Fibroblast of lung (primary cell): Measurements from ENCODE around the gene BRINP3. TPM values are rescaled to one million over a fixed set of nuclear protein-coding genes. Genes with fewer than 3 reads are reported as not detected.

Source experiments
- DNase-seq, 2 donors: peaks; one replicate each; pipeline versions ENCODE4 v3.0.0 to v3.0.0-alpha.2; 2010; ENCODE audit warnings: low read depth in 2 of 2
- H2AFZ ChIP-seq: 2 replicates; pipeline ENCODE4 v1.5.1; 2012; ENCODE audit warnings: low read length, control low read depth, inconsistent platforms
- H3K27ac ChIP-seq: 2 replicates; pipeline ENCODE4 v1.5.1; 2011; ENCODE audit warnings: low read length, control low read depth; ENCODE audit not compliant: insufficient read depth
- H3K27me3 ChIP-seq: 2 replicates; pipeline ENCODE4 v1.5.1; 2011; ENCODE audit warnings: mild to moderate bottlenecking, low read length; ENCODE audit not compliant: control insufficient read depth, insufficient read depth
- H3K36me3 ChIP-seq: 2 replicates; pipeline ENCODE4 v1.5.1; 2011; ENCODE audit warnings: low read length; ENCODE audit not compliant: control insufficient read depth, insufficient read depth
- H3K4me1 ChIP-seq: 2 replicates; pipeline ENCODE4 v1.5.1; 2011; ENCODE audit warnings: low read length; ENCODE audit not compliant: control insufficient read depth, insufficient read depth; ENCODE audit errors: extremely low read depth
- H3K4me2 ChIP-seq: 2 replicates; pipeline ENCODE4 v1.5.1; 2011; ENCODE audit warnings: low read length, control low read depth; ENCODE audit not compliant: insufficient read depth; ENCODE audit errors: extremely low read depth
- H3K4me3 ChIP-seq, 4 experiments: fragments of 200-600 bp in 1 of 4; sonication (generic) in 1 of 4; replicated peaks in 1 of 4; 2 replicates each; pipeline ENCODE4 v1.5.1; 2011 to 2016; ENCODE audit warnings: low read length in 4 of 4, low read depth in 3 of 4, mild to moderate bottlenecking in 3 of 4, control low read depth in 2 of 4, inconsistent platforms in 1 of 4, mixed read lengths in 1 of 4; ENCODE audit not compliant: insufficient read depth in 1 of 4; ENCODE audit errors: control extremely low read depth in 1 of 4
- H3K79me2 ChIP-seq: 2 replicates; pipeline ENCODE4 v1.5.1; 2012; ENCODE audit warnings: mild to moderate bottlenecking, low read length, inconsistent platforms; ENCODE audit not compliant: control insufficient read depth, insufficient read depth
- H3K9ac ChIP-seq: 2 replicates; pipeline ENCODE4 v1.5.1; 2011; ENCODE audit warnings: mild to moderate bottlenecking, low read length, control low read depth; ENCODE audit not compliant: insufficient read depth
- H3K9me3 ChIP-seq: 2 replicates; pipeline ENCODE4 v1.5.1; 2012; ENCODE audit warnings: low read depth, low read length; ENCODE audit not compliant: control insufficient read depth, insufficient read depth
- H4K20me1 ChIP-seq: 2 replicates; pipeline ENCODE4 v1.5.1; 2011; ENCODE audit warnings: low read length; ENCODE audit not compliant: control insufficient read depth, insufficient read depth; ENCODE audit errors: extremely low read depth
- EZH2 ChIP-seq: IDR thresholded peaks from 2 replicates; pipeline ENCODE4 v1.5.1; 2012; ENCODE audit warnings: low read length, control low read depth, mild to moderate bottlenecking; ENCODE audit errors: missing control alignments
- polyA plus RNA-seq, 2 donors: library from polyadenylated mRNA; depleted of rRNA in 1 of 2; stranded (reverse) in 1 of 2; unstranded in 1 of 2; fragments of >200 nt; gene quantifications; 2 replicates each; pipeline ENCODE4 v1.2.1, GENCODE V29; 2011 to 2012; ENCODE audit warnings: missing spikeins in 1 of 2
- total RNA-seq: library from RNA; depleted of rRNA; stranded (reverse); fragments of >200 nt; gene quantifications from 2 replicates; pipeline ENCODE4 v1.2.1, GENCODE V29; 2014
- TF ChIP-seq, protein P1 (sequence below), 2 donors: IDR thresholded peaks in 1 of 2; conservative IDR thresholded peaks in 1 of 2; 1 replicate in 1 of 2; 2 replicates in 1 of 2; pipeline ENCODE4 v1.5.1; 2011 to 2012; ENCODE audit warnings: low read length in 2 of 2, control low read depth in 1 of 2, inconsistent platforms in 1 of 2, low read depth in 1 of 2, mild to moderate bottlenecking in 1 of 2

BRINP3 gene
- total and polyA plus RNA-seq, 2 donors (not counting 1 experiment from before 2014, with no cell fraction given): 0.26 to 18.8 TPM

DNA sequence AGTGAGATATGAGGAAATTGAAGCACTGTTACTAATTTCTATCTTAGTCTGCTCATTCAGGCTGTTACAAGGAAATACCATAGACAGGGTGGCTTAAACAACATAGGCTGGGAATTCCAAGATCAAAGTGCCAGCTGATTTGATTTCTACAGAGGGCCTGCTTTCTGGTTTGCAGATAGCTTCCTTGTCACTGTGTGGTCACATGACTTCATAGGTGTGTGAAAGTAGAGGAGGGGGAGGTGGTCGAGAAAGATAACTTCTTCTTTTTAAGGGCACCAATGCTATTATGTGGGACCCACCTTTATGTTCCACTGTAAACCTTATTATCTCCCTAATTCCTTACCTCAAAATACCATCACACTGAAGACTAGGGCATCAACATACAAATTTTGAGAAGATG is 6.4 kb upstream of the BRINP3 start:
- no peak for TF ChIP-seq EZH2
- TF ChIP-seq, protein P1, sequence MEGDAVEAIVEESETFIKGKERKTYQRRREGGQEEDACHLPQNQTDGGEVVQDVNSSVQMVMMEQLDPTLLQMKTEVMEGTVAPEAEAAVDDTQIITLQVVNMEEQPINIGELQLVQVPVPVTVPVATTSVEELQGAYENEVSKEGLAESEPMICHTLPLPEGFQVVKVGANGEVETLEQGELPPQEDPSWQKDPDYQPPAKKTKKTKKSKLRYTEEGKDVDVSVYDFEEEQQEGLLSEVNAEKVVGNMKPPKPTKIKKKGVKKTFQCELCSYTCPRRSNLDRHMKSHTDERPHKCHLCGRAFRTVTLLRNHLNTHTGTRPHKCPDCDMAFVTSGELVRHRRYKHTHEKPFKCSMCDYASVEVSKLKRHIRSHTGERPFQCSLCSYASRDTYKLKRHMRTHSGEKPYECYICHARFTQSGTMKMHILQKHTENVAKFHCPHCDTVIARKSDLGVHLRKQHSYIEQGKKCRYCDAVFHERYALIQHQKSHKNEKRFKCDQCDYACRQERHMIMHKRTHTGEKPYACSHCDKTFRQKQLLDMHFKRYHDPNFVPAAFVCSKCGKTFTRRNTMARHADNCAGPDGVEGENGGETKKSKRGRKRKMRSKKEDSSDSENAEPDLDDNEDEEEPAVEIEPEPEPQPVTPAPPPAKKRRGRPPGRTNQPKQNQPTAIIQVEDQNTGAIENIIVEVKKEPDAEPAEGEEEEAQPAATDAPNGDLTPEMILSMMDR (conservative IDR thresholded peaks at IDR 0.05 in 1 of 2, IDR thresholded peaks at IDR 0.05 in 1 of 2; ENCODE audit: low read depth in 1 of 2, low read length in 2 of 2): no peak
- no peaks in the 10 kb centered on the region for H3K36me3 ChIP-seq
- H3K4me2 ChIP-seq: no peak overlapping the region
- no peaks in the 10 kb centered on the region for H3K79me2 ChIP-seq
- no peaks in the 10 kb centered on the region for H3K4me1 ChIP-seq
- H3K4me3 ChIP-seq: no peak overlapping the region
- H3K27me3 ChIP-seq: no peaks in the 10 kb centered on the region
- DNase-seq: no peak
- H3K9ac ChIP-seq: no peak overlapping the region
- H4K20me1 ChIP-seq: no peaks in the 10 kb centered on the region
- H3K9me3 ChIP-seq: no peaks in the 10 kb centered on the region
- no peak overlapping the region for H3K27ac ChIP-seq
- H2AFZ ChIP-seq: no peak overlapping the region

DNA sequence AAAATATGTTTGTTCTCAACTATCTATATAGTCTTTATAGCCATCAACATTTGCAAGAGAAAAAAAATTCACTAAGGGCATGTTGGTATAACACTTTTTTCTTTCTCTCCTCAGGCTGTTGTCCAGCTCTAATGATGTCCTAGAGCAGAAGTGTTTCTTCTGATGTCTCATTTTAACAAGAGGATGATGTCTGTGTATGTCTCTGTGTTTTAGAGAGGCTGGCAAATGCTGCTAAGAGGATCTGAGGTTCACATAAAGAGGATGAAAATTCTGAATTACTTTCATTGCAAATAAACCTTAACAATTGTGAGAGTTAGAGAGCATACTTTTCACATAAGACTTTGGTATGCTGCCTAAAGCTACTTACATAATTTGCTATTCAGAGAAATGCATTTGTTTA is 2.6 kb upstream of the BRINP3 start:
- H3K4me3 ChIP-seq: no peak overlapping the region
- no peaks in the 10 kb centered on the region for H3K4me1 ChIP-seq
- H3K36me3 ChIP-seq: no peaks in the 10 kb centered on the region
- H3K79me2 ChIP-seq: no peaks in the 10 kb centered on the region
- H3K9me3 ChIP-seq: no peaks in the 10 kb centered on the region
- TF ChIP-seq, protein P1 (conservative IDR thresholded peaks at IDR 0.05 in 1 of 2, IDR thresholded peaks at IDR 0.05 in 1 of 2; ENCODE audit: low read depth in 1 of 2, low read length in 2 of 2): no peak
- no peak for TF ChIP-seq EZH2
- H3K4me2 ChIP-seq: no peak overlapping the region
- H3K9ac ChIP-seq: no peak overlapping the region
- no peaks in the 10 kb centered on the region for H4K20me1 ChIP-seq
- DNase-seq: no peak
- no peak overlapping the region for H2AFZ ChIP-seq
- H3K27me3 ChIP-seq: no peaks in the 10 kb centered on the region
- H3K27ac ChIP-seq: no peak overlapping the region

DNA sequence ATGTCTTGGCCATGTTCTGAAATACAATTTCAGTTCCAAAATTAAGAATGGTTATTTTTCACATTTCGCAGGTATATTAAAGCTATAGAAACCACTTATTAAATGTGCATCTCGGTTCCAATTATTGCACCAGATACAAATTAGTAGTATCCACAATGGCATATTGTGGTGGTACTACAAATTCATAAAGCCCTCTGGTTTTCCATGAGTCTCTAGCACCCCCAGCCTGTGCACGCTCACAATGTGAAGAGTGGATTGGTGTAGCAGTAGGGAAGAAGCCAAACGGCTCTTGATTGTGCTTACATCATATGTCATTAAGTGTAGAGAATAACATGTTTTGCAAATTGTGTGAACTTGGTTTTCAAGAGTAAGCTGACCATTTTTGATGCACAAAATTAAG is 1.9 kb upstream of the BRINP3 start:
- Histone ChIP-seq H3K4me1 (no peaks in the 10 kb centered on the region), H3K79me2 (no peaks in the 10 kb centered on the region), H3K9ac (no peak overlapping the region), H3K27ac (no peak overlapping the region), H2AFZ (no peak overlapping the region), H3K4me2 (no peak overlapping the region), H3K9me3 (no peaks in the 10 kb centered on the region), H4K20me1 (no peaks in the 10 kb centered on the region), H3K27me3 (no peaks in the 10 kb centered on the region), H3K36me3 (no peaks in the 10 kb centered on the region), H3K4me3 (no peak overlapping the region)
- TF ChIP-seq, protein P1 (conservative IDR thresholded peaks at IDR 0.05 in 1 of 2, IDR thresholded peaks at IDR 0.05 in 1 of 2; ENCODE audit: low read depth in 1 of 2, low read length in 2 of 2): no peak
- no peak for TF ChIP-seq EZH2
- DNase-seq: no peak
